NCI-H2227 (cell line): ENCODE data around the gene ACOXL.

ENCODE experiments used
- DNase-seq: peaks from one replicate; lab custom pipeline; 2025; ENCODE audit not compliant: unreplicated experiment; lab: John Stamatoyannopoulos, UW

The ACOXL gene

GRCh38 chr2:110751642-110752041 is 19.3 kb downstream of the ACOXL start:
- no peak for DNase-seq

- DNase-seq, result no peak
Observed at GRCh38 chr2:110752871-110753270, 20.5 kb downstream of the ACOXL start.

GRCh38 chr2:110755491-110756078 is 23.2 kb downstream of the ACOXL start:
- peak; percentile 3 for DNase-seq

GRCh38 chr2:110759411-110759810 is 27.0 kb downstream of the ACOXL start:
- no peak for DNase-seq

- DNase-seq, result no peak
Observed at GRCh38 chr2:110764931-110765330, 32.6 kb downstream of the ACOXL start.

- DNase-seq, result no peak
Observed at GRCh38 chr2:110766291-110766690, 33.9 kb downstream of the ACOXL start.

GRCh38 chr2:110768591-110768990 is 36.2 kb downstream of the ACOXL start:
- peak; percentile 29 for DNase-seq

- peak; percentile 65 for DNase-seq
Observed at GRCh38 chr2:110770404-110770958, 38.1 kb downstream of the ACOXL start.

GRCh38 chr2:110770959-110771431 is 38.6 kb downstream of the ACOXL start:
- peak; percentile 48 for DNase-seq

GRCh38 chr2:110771547-110772382 is 39.4 kb downstream of the ACOXL start:
- DNase-seq, result no peak

GRCh38 chr2:110772383-110772755 is 40.0 kb downstream of the ACOXL start:
- no peak for DNase-seq

- no peak for DNase-seq
Observed at GRCh38 chr2:110773401-110773921, 41.1 kb downstream of the ACOXL start.

GRCh38 chr2:110774701-110775100 is 42.3 kb downstream of the ACOXL start:
- DNase-seq, result no peak

GRCh38 chr2:110777531-110778311 is 45.3 kb downstream of the ACOXL start:
- DNase-seq, result no peak

GRCh38 chr2:110780461-110780860 is 48.1 kb downstream of the ACOXL start:
- no peak for DNase-seq

GRCh38 chr2:110783196-110783873 is 51.0 kb downstream of the ACOXL start:
- DNase-seq, result no peak

GRCh38 chr2:110784047-110784631 is 51.8 kb downstream of the ACOXL start:
- DNase-seq, result no peak

- DNase-seq, result no peak
Observed at GRCh38 chr2:110785439-110785838, 53.1 kb downstream of the ACOXL start.

- no peak for DNase-seq
Observed at GRCh38 chr2:110788976-110789375, 56.6 kb downstream of the ACOXL start.

GRCh38 chr2:110789706-110790105 is 57.3 kb downstream of the ACOXL start:
- no peak for DNase-seq
